ENCODE results near the gene CA11.

DNA sequence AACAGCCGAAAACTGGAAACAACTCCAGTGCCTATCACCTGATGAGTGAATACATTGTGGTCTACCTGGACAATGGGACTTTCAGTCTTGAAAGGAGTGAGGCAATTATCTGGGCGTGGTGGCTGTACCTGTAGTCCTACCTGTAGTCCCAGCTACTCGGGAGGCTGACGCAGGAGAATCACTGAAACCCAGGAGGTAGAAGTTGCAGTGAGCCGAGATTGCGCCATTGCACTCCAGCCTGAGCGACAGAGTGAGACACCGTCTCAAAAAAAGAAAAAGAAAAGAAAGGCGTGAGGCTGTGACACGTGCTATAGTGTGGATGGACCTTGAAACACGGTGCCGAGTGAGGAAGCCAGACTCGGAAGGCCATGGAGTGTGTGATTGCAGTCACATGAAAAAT, 30.9 kb upstream of the CA11 start:
- TF ChIP-seq POLR2AphosphoS5 (IDR thresholded peaks at IDR 0.05) (no peak), POLR2A (IDR thresholded peaks at IDR 0.05) (no peak)
- TF ChIP-seq, protein P1, sequence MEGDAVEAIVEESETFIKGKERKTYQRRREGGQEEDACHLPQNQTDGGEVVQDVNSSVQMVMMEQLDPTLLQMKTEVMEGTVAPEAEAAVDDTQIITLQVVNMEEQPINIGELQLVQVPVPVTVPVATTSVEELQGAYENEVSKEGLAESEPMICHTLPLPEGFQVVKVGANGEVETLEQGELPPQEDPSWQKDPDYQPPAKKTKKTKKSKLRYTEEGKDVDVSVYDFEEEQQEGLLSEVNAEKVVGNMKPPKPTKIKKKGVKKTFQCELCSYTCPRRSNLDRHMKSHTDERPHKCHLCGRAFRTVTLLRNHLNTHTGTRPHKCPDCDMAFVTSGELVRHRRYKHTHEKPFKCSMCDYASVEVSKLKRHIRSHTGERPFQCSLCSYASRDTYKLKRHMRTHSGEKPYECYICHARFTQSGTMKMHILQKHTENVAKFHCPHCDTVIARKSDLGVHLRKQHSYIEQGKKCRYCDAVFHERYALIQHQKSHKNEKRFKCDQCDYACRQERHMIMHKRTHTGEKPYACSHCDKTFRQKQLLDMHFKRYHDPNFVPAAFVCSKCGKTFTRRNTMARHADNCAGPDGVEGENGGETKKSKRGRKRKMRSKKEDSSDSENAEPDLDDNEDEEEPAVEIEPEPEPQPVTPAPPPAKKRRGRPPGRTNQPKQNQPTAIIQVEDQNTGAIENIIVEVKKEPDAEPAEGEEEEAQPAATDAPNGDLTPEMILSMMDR (IDR thresholded peaks at IDR 0.05) = no peak
